Suppressor macrophage (primary cell): ENCODE measurements around the gene ALAS1.
"Not testable (repeated sequence)": the region's sequence is repeated elsewhere in the genome, so short reads cannot be mapped to it uniquely, and the experiment has no call there.

Experiments
- DNase-seq, 4 experiments: peaks; one replicate each; pipeline ENCODE4 v3.0.0-alpha.2; 2020 to 2022
- total RNA-seq, 17 experiments: gene quantifications; one replicate each; lab custom pipeline; 2026; ENCODE audit warnings: mixed read lengths in 6 of 17, inconsistent platforms in 3 of 17; lab: John Stamatoyannopoulos, UW

The ALAS1 gene
- total RNA-seq: 125 to 479 (median 206) reads per million in 17 experiments

DNA sequence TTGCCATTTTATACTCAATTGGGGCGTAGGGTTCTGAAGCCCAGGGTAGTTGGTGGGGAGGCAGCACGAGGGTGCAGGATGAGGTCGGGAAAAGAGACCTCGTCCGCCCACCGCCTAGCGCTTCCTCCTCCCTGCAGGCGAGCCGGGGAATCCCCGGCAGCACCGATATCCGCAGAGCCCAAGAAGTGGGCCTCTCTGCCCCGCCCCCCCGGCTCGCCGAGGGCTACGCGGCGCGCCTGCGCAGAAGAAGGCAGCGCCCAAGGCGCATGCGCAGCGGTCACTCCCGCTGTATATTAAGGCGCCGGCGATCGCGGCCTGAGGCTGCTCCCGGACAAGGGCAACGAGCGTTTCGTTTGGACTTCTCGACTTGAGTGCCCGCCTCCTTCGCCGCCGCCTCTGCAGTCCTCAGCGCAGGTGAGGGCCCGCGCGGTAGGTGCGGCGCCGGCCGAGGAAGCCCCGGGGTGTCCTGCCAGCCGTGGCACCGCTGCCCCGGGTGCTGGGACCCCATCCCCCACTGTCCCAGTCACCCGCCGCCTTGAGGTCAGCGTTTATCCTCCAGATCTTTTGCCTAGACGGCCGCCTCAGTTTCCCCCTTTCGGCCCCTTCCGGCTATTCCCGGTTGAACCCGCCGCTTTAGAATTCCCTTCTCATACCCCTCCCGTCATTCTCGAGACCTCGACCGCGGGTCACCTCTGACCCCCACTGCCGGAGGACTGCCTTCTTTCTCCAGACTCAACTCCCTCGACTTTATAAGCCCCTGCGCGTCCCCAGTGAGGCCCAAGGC lies at the start of gene ALAS1:
TSS of gene ALAS1 (plus strand) at position 319 of the 784 bp plus-strand sequence. CDS start 1,082 bp downstream, outside the sequence.
- peak; percentile 97 to 99 (median 98) for DNase-seq

GRCh38 chr3:52149021-52149420 lies 48.9 kb upstream of the ALAS1 start:
- no peak for DNase-seq

GRCh38 chr3:52149726-52150125 lies 48.2 kb upstream of the ALAS1 start:
- DNase-seq: no peak

- DNase-seq: no peak
Measured at GRCh38 chr3:52150357-52150756, 47.6 kb upstream of the ALAS1 start.

DNA sequence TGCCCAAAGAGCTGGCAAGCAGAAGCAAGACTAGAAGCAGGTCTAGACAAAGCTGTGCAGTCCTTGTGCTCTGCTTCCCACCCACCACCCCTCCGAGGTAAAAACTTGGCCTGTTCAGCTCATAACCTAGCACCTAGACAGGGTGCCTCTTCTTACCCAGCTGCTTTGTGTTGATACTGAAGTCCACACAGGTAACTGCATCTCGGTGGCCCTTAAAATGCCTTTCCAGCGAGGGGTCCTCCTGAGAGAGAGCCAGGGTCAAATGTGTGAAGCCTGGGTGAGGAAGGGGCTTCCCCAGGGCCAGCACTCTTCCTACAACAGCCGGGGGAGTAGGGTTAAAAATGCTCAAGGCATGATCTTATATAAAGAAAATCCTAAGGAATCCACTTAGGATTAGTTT lies 47.1 kb upstream of the ALAS1 start:
- DNase-seq: no peak

DNA sequence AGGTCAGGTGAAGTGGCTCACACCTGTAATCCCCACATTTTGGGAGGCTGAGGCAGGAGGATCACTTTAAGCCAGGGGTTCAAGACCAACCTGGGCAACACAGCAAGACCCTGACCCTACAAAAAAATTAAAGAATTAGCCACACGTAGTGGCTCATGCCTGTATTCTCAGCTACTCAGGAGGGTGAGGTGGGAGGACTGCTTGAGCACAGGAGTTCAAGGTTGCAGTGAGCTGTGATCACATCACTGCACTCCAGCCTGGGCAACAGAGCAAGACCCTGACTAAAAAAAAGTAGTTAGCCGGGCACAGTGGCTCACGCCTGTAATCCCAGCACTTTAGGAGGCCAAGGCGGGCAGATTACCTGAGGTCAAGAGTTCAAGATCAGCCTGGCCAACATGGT lies 46.0 kb upstream of the ALAS1 start:
- DNase-seq: not testable (repeated sequence)

DNA sequence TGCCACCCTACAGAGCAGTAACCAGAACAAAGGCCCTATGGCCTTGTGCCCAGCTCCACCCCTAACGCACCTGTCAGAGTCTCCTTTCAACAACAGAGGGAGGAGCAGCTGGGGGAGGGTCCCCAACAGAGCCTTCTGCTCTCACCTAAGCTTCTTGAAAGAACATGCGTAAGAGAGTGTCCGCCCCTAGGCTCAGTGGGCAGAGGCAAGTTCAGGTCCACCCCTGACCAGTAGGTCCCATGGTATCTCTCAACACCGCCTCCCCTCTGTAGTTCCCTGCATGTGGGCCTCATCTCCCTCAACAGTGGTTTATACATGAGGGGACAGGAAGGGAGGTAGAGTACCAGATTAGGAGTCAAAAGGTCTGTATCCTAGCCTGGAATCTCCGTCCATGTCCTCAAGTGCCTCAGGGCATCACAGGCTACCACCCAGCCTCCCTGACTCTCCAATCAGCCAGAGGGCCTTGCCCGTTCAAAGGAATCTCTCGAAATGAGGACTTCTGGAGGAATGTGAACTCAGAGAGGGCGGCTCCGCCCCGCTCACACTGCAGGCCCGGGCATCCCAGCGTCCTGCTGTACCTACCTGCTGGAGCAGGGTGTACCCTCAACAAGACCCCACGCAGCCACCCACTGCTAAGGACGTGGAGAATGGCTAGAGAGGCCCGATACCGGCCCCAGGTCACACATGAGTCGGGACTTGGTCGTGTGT lies 44.4 kb upstream of the ALAS1 start:
- no peak for DNase-seq

- DNase-seq: peak; percentile 98 to 100 (median 100)
Measured at GRCh38 chr3:52154135-52155094, 43.5 kb upstream of the ALAS1 start, which contains the start of gene POC1A. Gene POC1A, minus strand, starts transcription at chr3:52154423. Its CDS starts 51 bp downstream, at chr3:52154372.

DNA sequence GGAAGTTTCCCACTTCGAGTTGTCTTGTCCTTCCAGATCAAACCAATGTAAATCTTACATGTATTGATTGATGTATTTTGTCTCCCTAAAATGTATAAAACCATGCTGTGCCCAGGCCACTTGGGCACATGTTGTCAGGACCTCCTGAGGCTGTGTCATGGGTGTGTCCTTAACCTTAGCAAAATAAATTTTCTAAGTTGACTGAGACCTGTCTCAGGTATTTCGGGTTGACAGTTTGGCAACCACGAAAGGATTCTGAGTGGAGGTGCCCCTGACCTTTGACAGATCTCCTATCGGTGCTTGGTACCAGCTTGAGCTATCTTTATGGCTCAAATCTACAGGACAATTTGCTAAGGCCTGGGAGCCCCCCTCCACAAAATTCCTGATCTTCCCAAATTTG lies 42.0 kb upstream of the ALAS1 start:
- DNase-seq: no peak

- DNase-seq: no peak
Measured at GRCh38 chr3:52159503-52159902, 38.5 kb upstream of the ALAS1 start.

DNA sequence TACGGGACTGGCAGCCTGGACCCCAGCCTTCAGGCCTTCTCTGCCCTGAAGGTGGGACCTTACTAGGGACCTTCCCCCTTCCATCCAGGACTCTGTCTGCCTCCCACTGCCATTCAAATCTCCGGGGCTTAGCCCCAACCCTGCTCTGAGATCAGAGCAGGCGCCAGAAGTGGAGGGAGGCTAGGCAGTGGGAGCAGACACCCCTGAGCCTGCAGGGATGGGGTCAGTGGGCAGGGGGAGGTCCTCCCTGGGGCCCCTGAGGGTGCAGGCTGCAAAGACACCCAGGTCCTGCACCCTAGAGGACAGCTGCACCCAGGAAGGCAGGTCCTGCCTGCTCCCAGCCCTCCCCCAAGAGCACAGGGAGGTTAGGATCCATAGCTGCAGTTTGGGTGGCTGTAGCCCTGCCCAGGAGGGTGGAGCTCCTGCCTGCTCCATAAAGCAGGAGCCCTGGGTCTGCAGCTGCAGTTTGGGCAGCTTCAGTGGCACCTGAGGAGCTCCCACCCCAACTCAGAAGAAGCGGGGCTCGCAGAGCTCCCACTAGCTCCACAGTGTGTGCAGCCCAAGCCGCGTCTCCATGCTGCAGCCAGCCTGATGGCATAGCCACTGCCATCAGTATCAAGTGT lies 35.6 kb upstream of the ALAS1 start:
- no peak for DNase-seq

DNA sequence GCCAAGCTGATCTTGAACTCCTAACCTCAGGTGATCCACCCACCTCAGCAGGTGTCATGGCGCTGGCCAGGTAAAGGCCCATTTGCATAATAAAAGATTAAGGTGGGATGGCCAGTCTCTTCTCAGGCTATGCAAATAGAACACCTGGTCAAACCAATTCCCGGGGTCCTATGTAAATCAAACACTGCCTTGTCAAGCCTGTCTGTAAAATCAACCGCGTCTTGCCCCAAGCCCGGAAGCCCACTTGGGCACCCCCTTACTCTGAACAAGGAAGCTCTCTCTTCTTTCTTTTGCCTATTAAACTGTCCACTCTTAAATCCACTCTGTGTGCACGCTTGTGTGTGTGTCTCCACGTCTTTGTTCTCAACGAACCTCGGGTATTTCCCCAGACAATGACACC lies 30.7 kb upstream of the ALAS1 start:
- DNase-seq: no peak

- DNase-seq: not testable (repeated sequence)
Measured at GRCh38 chr3:52170217-52170616, 27.7 kb upstream of the ALAS1 start.

GRCh38 chr3:52171514-52172261 lies 26.3 kb upstream of the ALAS1 start:
- DNase-seq: peak; percentile 35 to 71 (median 51)

- DNase-seq: no peak
Measured at GRCh38 chr3:52172262-52172757, 25.6 kb upstream of the ALAS1 start.

DNA sequence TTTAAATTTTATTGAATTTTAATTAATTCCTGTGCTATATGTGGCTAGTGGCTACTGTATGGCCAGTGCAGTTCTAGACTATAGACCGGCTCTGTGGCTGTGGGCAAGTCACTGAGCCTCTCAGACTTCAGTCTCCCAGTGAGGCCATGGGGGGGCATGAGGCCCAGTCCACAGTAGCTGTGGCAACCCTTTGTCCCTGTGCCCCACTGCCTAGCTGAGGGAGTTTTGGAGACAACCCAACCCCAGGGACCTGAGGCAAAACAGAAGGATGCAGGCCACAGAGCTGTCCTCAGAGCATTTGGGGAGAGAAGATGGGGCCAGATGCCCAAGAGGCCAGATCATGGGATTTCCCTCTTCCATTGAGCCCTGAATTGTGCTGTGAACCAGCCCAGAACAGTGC lies 24.9 kb upstream of the ALAS1 start:
- DNase-seq: no peak

DNA sequence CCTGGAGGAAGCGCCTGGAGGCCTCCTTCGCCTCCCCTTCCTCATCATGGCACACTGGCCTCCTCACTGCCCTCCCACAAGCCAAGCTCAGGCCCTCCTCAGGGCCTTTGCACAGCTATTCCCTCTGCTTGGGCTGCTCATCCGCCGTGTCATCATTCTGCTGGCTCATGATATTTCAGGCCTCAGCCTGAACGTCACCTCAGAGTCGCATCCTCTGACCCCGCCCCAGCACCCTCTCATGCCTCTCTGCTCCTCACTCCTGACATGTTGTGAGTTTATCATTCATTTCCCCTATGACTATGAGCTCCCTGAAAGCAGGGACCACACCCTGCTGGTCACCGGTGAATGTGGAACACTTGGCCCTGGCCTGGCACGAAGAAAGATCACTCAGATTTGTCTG lies 23.1 kb upstream of the ALAS1 start:
- DNase-seq: peak; percentile 46 to 66 (median 58)

- no peak for DNase-seq
Measured at GRCh38 chr3:52175416-52176179, 22.4 kb upstream of the ALAS1 start.

DNA sequence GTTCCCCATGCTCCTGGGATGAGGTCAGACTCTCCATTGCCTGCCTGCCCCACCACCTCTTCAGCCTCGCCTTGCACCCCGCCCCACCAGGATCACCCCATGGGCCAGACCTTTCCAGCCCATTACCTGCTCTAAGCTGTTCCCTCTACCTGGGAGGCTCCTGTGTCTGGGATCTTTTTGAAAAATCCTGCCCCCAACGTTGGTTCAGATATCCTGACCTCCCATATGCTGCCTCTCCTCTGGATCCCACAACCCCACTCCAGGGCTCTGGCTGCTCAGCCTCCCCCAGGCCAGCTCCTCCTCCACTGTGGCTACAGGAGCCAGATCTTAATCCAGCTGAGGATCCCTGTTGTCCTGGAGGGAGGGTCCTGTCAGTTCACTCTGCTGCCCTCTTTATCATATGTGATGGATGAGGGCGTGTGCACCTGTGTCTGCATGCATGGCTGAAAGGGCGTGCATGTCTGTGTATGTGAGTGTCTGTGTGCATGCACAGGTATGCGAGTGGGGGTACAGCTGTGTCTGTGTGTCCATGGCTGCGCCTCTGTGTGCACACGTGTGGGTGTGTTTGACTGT lies 21.7 kb upstream of the ALAS1 start:
- no peak for DNase-seq
